BLaER1 treated with 17β-estradiol and CSF1 and Interleukin-3, amounts not matched to agents 10 nM and 100 nM (cell line): ENCODE measurements around the gene LGALS16.
"Not testable (repeated sequence)": the region's sequence is repeated elsewhere in the genome, so short reads cannot be mapped to it uniquely, and the experiment has no call there.

Experiments
- H3K27ac ChIP-seq, 11 experiments: shearing (Covaris generic); formaldehyde crosslinking; 2 replicates each; pipeline ENCODE4 v1.8.1; 2022
- H3K27me3 ChIP-seq, 11 experiments: shearing (Covaris generic); formaldehyde crosslinking; 2 replicates each; pipeline ENCODE4 v1.8.1; 2022
- H3K36me3 ChIP-seq, 11 experiments: shearing (Covaris generic); formaldehyde crosslinking; 2 replicates each; pipeline ENCODE4 v1.8.1; 2022
- H3K4me1 ChIP-seq, 10 experiments: shearing (Covaris generic); formaldehyde crosslinking; 2 replicates each; pipeline ENCODE4 v1.8.1; 2022
- H3K4me2 ChIP-seq, 11 experiments: shearing (Covaris generic); formaldehyde crosslinking; 2 replicates each; pipeline ENCODE4 v1.8.1; 2022
- H3K4me3 ChIP-seq, 10 experiments: shearing (Covaris generic); formaldehyde crosslinking; 2 replicates each; pipeline ENCODE4 v1.8.1; 2022
- H3K9ac ChIP-seq, 11 experiments: shearing (Covaris generic); formaldehyde crosslinking; 2 replicates each; pipeline ENCODE4 v1.8.1; 2022
- H3K9me3 ChIP-seq, 11 experiments: shearing (Covaris generic); formaldehyde crosslinking; replicated peaks in 1 of 11; 2 replicates each; pipeline ENCODE4 v1.8.1; 2022
- H4K20me1 ChIP-seq, 11 experiments: shearing (Covaris generic); formaldehyde crosslinking; 2 replicates each; pipeline ENCODE4 v1.8.1; 2022
- Cebpa-rat ChIP-seq, 11 experiments: shearing (Covaris generic); IDR thresholded peaks; 2 replicates each; pipeline ENCODE4 v1.8.1; 2022

Gene LGALS16

DNA sequence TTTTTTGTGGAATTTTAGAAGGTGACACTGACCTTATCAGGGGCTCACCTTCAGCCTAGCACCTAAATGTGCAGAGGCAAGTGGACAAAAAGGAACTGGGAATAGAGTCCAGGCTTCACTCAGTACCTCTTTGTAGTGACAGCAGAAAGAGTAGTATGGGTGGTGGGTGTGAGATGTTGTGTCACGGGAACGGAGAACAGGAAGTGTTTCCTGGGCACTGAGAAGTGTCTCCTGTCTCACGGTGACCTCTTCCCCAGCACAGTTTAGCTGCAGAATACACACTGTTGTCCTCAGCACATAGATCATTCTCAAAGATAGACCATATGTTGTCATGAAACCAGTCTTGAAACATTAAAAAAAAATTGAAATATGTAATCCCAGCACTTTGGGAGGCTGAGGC lies 31.0 kb downstream of the LGALS16 start:
- Histone ChIP-seq H3K4me3 (no peak overlapping the region), H3K27ac (no peak overlapping the region), H3K36me3 (no peaks in the 10 kb centered on the region), H3K4me2 (no peak overlapping the region), H3K9ac (no peak overlapping the region), H4K20me1 (no peaks in the 10 kb centered on the region), H3K27me3 (no peaks in the 10 kb centered on the region), H3K9me3 (peaks cover 0 to 17% (median 5%) of the 10 kb centered on the region in 11 experiments; a peak in 7 of 22 replicates), H3K4me1 (no peaks in the 10 kb centered on the region)
- no peak for TF ChIP-seq Cebpa-rat (IDR thresholded peaks at IDR 0.05)

GRCh38 chr19:39688637-39689036 lies 32.9 kb downstream of the LGALS16 start:
- H3K9me3 ChIP-seq: peaks cover 0 to 17% (median 5%) of the 10 kb centered on the region in 11 experiments; a peak in 7 of 22 replicates

GRCh38 chr19:39692166-39692565 lies 36.5 kb downstream of the LGALS16 start:
- peaks cover 0 to 7% (median 0%) of the 10 kb centered on the region in 10 experiments; a peak in 1 of 20 replicates for H3K4me1 ChIP-seq
- no peak overlapping the region for H3K4me2 ChIP-seq
- no peak overlapping the region for H3K9ac ChIP-seq
- no peaks in the 10 kb centered on the region for H3K36me3 ChIP-seq
- no peaks in the 10 kb centered on the region for H4K20me1 ChIP-seq
- peaks cover 0 to 17% (median 5%) of the 10 kb centered on the region in 11 experiments; a peak in 7 of 22 replicates for H3K9me3 ChIP-seq
- no peak overlapping the region for H3K27ac ChIP-seq
- TF ChIP-seq Cebpa-rat (IDR thresholded peaks at IDR 0.05): no peak
- H3K27me3 ChIP-seq: no peaks in the 10 kb centered on the region
- H3K4me3 ChIP-seq: no peak overlapping the region

More at GRCh38 chr19:39688637-39689036, 32.9 kb downstream of the LGALS16 start:
- not testable (repeated sequence) for H3K9ac ChIP-seq, H4K20me1 ChIP-seq, H3K27me3 ChIP-seq, H3K36me3 ChIP-seq, H3K27ac ChIP-seq, H3K4me2 ChIP-seq, H3K4me1 ChIP-seq, H3K4me3 ChIP-seq

DNA sequence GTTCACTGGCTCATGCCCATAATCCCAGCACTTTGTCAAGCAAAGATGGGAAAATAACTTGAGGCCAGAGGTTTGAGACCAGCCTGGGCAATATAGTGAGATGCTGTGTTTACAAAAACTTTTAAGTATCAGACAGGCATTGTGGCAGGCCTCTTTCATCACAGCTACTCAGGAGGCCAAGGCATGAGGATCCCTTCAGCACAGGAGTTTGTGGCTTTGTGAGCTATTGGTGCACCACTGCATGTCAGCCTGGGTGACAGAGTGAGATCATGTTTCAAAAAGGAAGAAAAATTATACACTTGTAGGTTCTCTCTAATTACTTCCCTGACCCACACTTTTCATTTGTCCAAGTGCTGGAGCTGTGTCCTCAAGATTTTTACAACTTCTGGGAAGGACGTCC lies 37.1 kb downstream of the LGALS16 start:
- no peak overlapping the region for H3K4me2 ChIP-seq
- H3K9me3 ChIP-seq: peaks cover 0 to 17% (median 5%) of the 10 kb centered on the region in 11 experiments; a peak in 7 of 22 replicates
- H3K4me3 ChIP-seq: no peak overlapping the region
- peaks cover 0 to 7% (median 0%) of the 10 kb centered on the region in 10 experiments; a peak in 1 of 20 replicates for H3K4me1 ChIP-seq
- no peaks in the 10 kb centered on the region for H3K27me3 ChIP-seq
- no peak overlapping the region for H3K27ac ChIP-seq
- no peaks in the 10 kb centered on the region for H3K36me3 ChIP-seq
- no peak for TF ChIP-seq Cebpa-rat (IDR thresholded peaks at IDR 0.05)
- H3K9ac ChIP-seq: no peak overlapping the region
- H4K20me1 ChIP-seq: no peaks in the 10 kb centered on the region

GRCh38 chr19:39695759-39696158 lies 40.0 kb downstream of the LGALS16 start:
- Histone ChIP-seq H3K36me3 (no peaks in the 10 kb centered on the region), H3K4me1 (peaks cover 0 to 17% (median 11%) of the 10 kb centered on the region in 10 experiments; a peak in 13 of 20 replicates), H4K20me1 (no peaks in the 10 kb centered on the region), H3K9me3 (no peaks in the 10 kb centered on the region), H3K27me3 (no peaks in the 10 kb centered on the region), H3K4me2 (no peak overlapping the region), H3K27ac (no peak overlapping the region), H3K9ac (no peak overlapping the region), H3K4me3 (no peak overlapping the region)
- TF ChIP-seq Cebpa-rat (IDR thresholded peaks at IDR 0.05): no peak

DNA sequence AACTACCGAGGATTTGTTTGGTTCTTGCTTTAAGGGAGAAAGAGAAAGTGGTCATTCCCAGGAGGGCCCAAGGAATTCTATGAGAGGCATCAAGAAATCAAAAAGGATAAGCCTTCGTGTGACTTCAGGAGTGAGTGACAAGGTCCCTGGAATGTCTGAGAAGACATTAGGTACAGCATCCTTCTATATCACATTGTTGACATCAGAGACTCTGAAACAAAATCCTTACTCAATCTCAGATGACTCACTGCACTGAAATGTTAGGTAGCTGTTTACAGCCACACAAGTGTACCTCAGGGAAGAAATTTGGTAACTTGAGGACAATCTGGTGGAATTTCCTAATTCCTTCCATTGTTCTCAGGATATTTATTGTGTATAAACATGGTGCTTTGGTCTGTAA lies 40.7 kb downstream of the LGALS16 start:
- Histone ChIP-seq H4K20me1 (no peaks in the 10 kb centered on the region), H3K27ac (no peak overlapping the region), H3K27me3 (no peaks in the 10 kb centered on the region), H3K9ac (no peak overlapping the region), H3K4me2 (no peak overlapping the region), H3K4me1 (peaks cover 0 to 17% (median 11%) of the 10 kb centered on the region in 10 experiments; a peak in 13 of 20 replicates), H3K36me3 (no peaks in the 10 kb centered on the region), H3K4me3 (no peak overlapping the region), H3K9me3 (no peaks in the 10 kb centered on the region)
- no peak for TF ChIP-seq Cebpa-rat (IDR thresholded peaks at IDR 0.05)

GRCh38 chr19:39698535-39698934 lies 42.8 kb downstream of the LGALS16 start:
- peaks cover 0 to 17% (median 11%) of the 10 kb centered on the region in 10 experiments; a peak in 13 of 20 replicates for H3K4me1 ChIP-seq
- H3K9ac ChIP-seq: no peak overlapping the region
- no peaks in the 10 kb centered on the region for H3K27me3 ChIP-seq
- H3K9me3 ChIP-seq: no peaks in the 10 kb centered on the region
- no peaks in the 10 kb centered on the region for H3K36me3 ChIP-seq
- H3K27ac ChIP-seq: no peak overlapping the region
- no peaks in the 10 kb centered on the region for H4K20me1 ChIP-seq
- no peak for TF ChIP-seq Cebpa-rat (IDR thresholded peaks at IDR 0.05)
- no peak overlapping the region for H3K4me3 ChIP-seq
- H3K4me2 ChIP-seq: peak overlapping the region in 5 of 11 experiments; percentile 23 to 58 (median 52); a peak in 7 of 22 replicates

DNA sequence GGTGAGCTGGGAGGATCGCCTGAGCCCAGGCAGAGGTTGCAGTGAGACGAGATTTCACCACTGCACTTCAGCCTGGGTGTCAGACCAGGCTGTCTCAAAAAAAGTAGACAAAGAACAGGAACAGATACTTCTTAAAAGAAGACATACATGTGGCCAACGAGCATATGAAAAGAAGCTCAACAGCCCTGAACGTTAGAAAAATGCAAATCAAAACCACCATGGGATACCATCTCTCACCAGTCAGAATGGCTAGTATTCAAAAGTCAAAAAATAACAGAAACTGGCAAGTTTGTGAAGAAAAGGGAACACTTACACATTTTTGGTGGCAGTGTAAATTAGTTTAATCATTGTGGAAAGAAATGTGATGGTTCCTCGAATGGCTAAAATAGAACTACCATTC lies 45.6 kb downstream of the LGALS16 start:
- H3K4me3 ChIP-seq: no peak overlapping the region
- H3K4me2 ChIP-seq: no peak overlapping the region
- TF ChIP-seq Cebpa-rat (IDR thresholded peaks at IDR 0.05): no peak
- H3K27me3 ChIP-seq: no peaks in the 10 kb centered on the region
- 0 out of 22 replicates have a peak, but pooled peaks cover 0 to 4% (median 0%) of the 10 kb centered on the region in 11 experiments for H3K9me3 ChIP-seq
- no peak overlapping the region for H3K9ac ChIP-seq
- H4K20me1 ChIP-seq: no peaks in the 10 kb centered on the region
- no peak overlapping the region for H3K27ac ChIP-seq
- H3K4me1 ChIP-seq: peaks cover 9 to 28% (median 21%) of the 10 kb centered on the region in 10 experiments
- H3K36me3 ChIP-seq: no peaks in the 10 kb centered on the region

GRCh38 chr19:39704181-39705044 lies 48.7 kb downstream of the LGALS16 start, which contains the start of gene LGALS14:
LGALS14 (plus strand) TSS chr19:39704481; CDS start chr19:39704529, 48 bp downstream.
- Histone ChIP-seq H3K9ac (no peak within 1 kb of the TSS), H3K4me2 (peak within 1 kb of the TSS in 8 of 11 experiments; percentile 20 to 54 (median 30); a peak in 8 of 22 replicates), H4K20me1 (no peaks in the 10 kb centered on the region), H3K4me1 (peaks cover 10 to 22% (median 16%) of the 10 kb centered on the region in 10 experiments), H3K27me3 (no peaks in the 10 kb centered on the region), H3K27ac (peak within 1 kb of the TSS in 2 of 11 experiments; percentile 33 to 37; a peak in 3 of 22 replicates), H3K4me3 (no peak within 1 kb of the TSS), H3K36me3 (no peaks in the 10 kb centered on the region), H3K9me3 (0 out of 22 replicates have a peak, but pooled peaks cover 0 to 4% (median 0%) of the 10 kb centered on the region in 11 experiments)
- no peak for TF ChIP-seq Cebpa-rat (IDR thresholded peaks at IDR 0.05)
